ENCODE data around the gene POLR1E.

Gene POLR1E, protein sequence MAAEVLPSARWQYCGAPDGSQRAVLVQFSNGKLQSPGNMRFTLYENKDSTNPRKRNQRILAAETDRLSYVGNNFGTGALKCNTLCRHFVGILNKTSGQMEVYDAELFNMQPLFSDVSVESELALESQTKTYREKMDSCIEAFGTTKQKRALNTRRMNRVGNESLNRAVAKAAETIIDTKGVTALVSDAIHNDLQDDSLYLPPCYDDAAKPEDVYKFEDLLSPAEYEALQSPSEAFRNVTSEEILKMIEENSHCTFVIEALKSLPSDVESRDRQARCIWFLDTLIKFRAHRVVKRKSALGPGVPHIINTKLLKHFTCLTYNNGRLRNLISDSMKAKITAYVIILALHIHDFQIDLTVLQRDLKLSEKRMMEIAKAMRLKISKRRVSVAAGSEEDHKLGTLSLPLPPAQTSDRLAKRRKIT

DNA sequence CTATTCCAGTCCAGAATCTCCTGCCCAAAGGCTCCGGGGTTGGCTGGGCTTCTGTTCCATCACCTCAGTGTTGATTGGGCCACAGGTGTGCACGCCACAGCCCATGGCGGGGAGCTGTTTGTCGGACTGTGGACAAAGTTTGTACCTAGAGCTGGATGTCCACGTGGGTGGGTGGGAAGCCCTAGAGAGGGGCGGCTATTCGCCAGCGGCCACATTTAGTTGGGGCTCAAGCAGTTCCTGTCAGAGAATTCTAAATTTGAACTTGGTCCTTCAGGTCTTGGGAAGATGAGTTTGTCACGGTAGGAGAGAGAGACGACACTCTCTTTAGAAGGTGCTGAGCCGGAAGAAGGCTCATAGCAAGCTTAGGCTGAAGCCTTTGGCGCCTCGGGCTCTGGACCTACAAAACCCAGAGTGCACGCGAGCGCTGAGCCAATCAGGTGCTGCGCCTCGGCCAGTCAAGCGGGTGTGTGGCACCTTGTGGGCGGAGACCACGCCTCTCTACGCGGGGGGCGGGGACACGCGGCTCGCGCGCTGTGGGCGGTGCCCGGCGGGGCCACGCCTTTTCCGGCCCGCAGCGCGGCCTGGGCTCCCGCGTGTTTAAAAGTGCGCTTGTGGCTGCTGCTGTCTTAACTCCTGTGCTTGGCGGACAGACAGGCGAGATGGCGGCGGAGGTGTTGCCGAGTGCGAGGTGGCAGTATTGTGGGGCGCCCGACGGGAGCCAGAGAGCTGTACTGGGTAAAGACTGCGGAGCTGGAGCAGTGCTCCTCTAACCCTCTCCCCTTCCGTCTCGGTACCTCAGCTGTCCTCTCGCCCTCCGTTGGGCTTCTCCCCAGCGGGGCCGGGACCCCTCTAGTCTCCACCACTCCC, at the start of gene POLR1E:
Gene POLR1E, plus strand, starts transcription at position 560 of the 867 bp plus-strand sequence. Its CDS starts 100 bp downstream, at position 660.
- DNase-seq (ENCODE audit: low spot score) = peak; percentile 96

DNA sequence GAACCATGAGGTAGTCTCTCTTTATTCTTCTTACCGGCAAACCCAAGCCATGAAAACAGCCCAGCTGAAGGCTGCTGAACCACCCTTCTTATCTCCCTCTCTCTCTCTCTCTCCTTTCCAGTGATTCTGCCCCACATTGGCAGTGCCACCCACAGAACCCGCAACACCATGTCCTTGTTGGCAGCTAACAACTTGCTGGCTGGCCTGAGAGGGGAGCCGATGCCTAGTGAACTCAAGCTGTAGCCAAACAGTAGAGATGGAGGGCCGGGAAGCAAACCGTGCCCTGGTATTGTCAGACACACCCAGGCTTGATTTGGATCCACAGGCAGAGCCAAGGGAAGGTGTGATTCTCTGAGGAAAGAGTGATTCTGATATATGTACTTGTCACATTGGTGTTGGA, 49.2 kb upstream of the POLR1E start:
- no peak for DNase-seq (ENCODE audit: low spot score)

DNA sequence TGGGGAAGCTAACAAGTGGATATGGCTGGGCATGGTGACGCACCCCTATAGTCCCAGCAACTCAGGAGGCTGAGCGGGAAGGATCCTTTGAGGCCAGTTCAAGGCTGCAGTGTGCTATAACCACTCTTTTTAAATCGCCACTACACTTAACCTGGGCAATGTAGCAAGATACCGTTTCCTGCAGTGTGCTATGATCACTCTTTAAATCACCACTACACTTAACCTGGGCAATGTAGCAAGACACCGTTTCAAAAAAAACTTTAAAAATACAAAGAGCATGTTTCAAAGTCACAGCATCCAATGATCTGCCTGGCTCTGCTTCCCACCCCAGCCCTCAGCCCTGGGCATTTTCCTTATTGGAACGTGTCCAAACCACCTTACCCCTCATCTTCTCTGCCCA, 48.7 kb upstream of the POLR1E start:
- no peak for DNase-seq (ENCODE audit: low spot score)

DNA sequence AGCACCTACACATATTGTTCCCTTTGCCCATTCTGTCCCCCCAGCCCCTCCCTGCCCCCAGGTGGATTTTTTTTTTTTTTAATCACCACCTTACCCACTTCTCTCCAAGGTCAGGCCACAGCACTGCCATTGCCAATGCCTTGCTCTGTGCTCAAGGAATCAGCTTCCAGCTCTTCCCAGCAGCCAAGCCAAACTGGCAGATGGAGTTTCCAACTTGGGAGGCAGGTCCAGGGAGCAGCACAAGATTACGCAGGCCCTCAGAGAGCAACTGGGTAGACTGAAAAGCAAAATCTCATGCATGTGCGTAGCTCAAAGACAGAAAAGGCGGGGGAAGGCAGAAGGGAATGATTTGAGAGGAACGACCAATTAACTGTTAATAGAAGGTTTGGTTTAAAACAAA, 48.1 kb upstream of the POLR1E start:
- DNase-seq (ENCODE audit: low spot score) = no peak

DNA sequence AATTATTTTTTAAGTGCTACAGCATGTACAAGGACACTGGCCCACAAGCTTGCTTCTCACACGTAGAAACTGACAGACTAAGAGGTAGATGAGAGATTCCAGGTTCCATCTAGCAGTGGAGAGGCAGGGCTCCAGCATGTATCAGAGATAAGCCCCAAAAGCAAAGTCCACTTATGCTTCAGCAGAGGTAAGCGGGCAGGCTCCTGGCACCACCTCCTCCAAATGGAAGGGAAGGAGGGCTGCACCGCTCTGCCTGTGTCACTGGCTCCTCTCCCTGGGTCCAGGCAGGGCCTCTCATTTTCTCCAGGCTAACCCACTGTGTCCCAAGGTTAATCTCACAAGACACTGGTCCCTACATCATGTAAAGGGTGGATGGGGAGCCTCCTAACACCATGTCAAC, 47.4 kb upstream of the POLR1E start:
- DNase-seq (ENCODE audit: low spot score) = no peak

DNA sequence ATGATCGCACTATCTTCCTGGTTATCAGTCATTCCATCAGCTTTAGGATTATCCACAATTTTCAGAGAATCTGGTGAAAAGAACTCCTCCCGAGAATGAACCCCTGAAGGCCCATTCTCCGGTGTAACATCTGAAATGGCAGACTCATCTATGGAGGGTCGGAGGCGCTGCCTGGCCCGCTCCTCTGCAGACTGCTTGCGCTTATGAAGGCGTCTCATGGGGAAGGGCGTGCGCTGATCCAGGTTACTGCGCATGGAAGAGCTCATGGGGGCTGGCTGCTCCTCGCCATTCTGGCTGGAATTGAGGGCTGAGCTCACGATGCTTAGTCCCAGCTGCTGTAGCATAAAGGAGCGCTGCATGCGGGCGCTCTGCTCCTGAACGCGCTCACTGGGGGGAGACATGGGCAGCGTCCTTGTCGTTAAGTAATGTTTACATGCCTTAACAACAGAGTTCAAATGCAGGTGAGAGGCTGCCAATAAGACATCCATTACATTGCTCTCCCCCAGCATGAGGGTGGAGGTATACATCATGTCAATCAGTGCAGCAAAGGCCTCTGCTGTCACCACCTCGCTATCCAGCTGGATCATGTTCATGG, 43.9 kb upstream of the POLR1E start:
- DNase-seq (ENCODE audit: low spot score) = no peak

DNA sequence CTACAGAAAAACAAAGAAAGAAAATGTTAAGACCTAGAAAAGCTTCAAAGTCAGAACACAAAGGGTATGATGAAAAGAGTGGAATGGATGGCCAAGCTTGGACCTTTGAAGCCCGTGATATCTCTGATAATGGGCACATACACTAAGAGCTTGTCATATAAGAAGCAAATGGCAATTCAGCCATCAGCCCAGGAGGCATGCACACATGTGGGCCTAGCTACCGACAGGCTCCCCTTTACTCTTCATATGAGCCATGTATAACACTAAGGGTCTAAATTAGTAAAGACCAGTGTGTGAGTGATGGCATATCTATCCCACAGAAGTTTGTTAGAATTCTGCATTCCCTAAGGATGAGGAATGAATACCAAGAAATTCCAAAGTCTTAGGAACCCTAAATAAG, 43.2 kb upstream of the POLR1E start:
- no peak for DNase-seq (ENCODE audit: low spot score)

DNA sequence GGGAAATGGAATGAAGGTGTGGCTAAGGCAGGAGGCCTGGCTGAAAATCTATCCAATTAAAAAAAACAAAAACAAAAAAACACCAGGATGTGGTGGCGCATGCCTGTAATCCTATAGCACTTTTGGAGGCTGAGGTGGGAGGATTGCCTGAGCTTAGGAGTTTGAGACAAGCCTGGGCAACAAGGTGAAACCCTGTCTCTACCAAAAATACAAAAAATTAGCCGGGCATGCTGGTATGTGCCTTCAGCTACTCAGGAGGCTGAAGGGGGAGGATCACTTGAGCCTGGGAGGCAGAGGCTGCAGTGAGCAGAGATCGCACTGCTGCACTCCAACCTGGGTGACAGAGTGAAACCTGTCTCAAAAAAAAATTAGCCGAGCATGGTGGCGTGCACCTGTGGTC, 42.2 kb upstream of the POLR1E start:
- DNase-seq (ENCODE audit: low spot score) = no peak

DNA sequence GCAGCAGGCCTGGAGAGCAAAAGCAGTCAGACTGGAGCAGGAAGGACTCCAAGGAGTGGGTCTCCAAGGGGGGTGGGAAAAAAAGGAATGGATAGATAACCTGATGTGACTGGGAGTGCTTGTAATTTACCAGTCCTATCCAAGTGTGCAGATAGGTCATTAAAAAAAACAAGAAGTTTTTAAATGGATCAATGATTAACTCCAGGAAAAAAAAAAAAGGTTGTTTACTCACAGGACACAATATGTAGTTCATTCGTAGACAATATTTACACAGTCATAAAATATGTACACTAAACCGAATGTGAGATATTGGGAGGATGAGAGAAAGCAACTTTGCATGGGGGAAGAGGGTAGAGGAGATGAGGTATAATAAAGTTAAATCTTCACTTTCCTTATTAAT, 40.9 kb upstream of the POLR1E start:
- DNase-seq (ENCODE audit: low spot score) = no peak

DNA sequence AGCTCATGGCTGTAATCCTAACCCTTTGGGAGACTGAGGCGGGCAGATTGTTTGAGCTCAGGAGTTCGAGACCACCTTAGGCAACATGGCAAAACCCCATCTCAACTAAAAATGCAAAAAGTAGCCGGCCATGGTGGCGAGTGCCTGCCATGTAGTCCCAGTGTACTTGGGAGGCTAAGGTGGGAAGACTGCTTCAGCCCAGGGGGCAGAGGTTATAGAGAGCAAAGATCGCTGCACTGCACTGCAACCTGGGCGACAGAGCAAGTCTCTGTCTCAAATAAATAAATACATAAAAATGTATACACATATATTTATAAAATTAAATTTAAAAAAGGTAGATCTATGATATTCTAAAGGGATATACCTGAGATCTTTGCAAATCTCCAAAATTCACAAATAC, 39.9 kb upstream of the POLR1E start:
- DNase-seq (ENCODE audit: low spot score) = no peak

DNA sequence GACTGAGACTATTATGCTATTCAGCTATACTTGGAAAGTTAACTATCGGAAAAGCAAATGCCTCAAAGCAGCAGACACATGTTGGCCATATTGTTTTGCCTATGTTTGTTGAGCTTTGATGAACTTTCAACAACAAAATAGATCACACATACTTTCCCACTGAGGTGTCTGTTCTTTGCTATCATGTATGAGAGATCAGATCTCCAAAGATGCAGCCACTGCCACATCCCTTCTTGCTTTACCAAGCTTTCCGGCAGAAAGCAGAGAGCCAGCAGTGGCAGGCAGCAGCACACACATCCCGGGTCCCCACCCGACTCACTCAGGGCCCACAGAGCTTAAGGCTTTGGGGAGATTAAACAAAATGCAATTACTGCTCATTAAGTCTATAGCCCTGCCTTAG, 39.3 kb upstream of the POLR1E start:
- no peak for DNase-seq (ENCODE audit: low spot score)

DNA sequence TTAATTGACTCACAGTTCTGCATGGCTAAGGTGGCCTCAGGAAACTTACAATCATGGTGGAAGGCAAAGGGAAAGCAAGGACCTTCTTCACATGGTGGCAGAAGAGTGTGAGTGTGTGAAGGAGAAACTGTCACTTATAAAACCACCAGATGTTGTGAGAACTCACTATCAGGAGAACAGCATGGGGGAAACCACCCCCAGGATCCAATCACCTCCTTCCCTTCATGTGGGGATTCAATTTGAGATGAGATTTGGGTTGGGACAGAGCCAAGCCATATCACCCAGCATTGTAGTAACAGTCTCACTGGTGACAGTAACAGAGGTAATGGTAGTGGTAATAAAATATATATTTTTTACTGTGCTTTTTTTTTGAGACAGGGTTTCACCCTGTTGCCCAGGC, 38.6 kb upstream of the POLR1E start:
- DNase-seq (ENCODE audit: low spot score) = no peak

DNA sequence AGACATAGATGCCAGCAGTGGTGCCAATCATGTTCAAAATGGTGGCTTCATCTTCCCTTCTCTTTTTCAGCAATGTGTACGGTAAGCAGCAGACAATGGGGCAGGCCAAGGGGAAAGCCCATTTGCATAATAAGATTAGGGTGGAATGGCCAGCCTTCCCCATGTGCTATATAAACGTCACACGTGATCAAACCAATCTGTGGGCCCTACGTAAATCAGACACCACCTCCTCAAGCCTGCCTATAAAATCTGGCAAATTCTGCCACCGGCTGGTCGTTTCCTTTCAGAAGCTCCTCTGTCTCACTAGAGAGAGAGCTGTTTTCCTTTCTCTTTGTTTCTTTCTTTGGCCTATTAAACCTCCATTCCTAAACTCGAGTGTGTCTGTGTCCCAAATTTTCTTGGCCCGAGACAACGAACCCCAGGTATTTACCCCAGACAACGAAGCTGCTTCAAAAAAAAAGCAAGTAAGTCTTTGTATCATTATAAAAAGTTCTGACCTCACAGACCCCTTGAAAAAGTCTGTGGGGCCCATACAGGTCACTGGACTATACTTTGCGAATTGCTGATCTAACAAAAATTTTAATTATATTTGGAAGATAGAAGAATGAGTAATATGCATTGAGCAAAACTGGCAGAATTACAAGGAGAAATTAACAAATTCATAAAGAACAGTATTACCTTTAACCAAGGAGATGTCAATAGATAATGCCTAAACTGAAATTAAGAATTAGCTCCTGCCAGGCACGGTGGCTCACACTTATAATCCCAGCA, 35.7 kb upstream of the POLR1E start:
- no peak for DNase-seq (ENCODE audit: low spot score)

DNA sequence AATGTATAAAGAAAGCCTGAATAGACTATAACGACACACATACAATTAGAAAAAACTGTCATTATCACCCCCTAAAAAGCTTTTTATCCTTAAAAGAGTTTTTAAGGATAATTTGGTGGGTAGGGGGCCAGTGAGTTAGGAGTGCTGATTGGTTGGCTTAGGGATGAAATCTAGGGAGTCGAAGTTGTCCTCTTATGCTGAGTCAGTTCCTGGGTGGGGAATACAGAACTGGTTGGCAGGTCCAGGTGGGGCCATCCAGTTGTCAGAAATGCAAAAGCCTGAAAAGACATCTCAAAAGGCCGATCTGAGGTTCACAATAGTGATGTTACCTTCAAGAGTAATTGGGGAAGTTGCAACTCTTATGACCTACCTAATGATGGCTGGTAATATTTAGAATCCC, 34.1 kb upstream of the POLR1E start:
- DNase-seq (ENCODE audit: low spot score) = no peak

DNA sequence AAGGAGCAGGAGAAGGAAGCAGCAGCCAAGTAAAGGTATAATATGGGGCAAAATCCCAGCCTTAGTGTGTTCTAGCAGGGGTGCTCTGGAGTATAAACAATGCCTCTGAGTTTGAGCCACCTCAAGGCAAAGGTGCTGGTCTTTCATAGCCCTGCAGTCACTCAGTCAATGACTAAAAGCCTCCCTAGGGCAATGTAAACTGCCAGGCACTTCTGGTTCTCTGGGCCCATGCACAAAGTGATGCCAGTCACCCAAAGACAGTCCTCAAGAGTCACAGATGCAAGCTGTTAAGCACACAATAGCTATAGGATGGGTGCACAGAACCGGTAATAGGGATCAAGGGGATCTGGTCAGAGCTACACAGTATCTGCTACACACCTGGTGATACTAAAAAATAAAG, 33.1 kb upstream of the POLR1E start:
- no peak for DNase-seq (ENCODE audit: low spot score)

DNA sequence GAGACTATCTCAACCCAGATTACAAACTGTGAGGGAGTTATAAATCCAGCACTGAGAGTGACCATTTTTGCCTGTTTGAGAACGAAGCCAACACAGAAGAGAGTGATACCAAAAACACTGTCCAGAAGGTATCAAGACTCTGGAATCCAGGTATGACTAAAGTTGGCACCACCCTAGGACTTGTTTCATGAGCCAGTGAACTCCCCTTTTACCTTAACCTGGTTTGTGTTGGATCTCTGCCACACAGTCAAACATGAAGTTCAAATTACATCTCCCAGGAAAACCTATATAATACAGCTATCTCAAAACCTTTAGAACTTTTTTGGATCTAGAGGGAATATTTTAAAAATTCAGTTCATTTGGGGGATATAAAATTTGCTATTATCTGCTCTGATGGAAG, 31.9 kb upstream of the POLR1E start:
- DNase-seq (ENCODE audit: low spot score) = no peak

DNA sequence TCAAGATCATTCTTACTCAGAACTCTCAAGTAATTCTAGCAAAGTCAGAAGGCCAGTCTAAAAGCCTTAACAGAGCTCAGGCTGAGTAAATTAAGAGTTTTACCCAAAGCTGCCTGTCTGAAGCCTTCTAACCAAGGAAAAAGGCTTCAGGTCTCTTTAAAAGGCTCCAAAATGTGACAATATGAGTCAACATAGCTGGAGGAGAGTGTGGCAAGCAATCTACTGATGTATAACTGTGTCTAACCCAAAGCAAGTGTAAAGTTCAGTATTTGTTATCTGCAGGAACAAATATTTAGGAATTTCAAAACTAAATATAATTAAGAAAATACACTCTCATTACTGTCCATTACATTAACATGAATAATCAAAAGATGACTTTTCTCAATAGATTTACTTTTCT, 31.5 kb upstream of the POLR1E start:
- DNase-seq (ENCODE audit: low spot score) = no peak

DNA sequence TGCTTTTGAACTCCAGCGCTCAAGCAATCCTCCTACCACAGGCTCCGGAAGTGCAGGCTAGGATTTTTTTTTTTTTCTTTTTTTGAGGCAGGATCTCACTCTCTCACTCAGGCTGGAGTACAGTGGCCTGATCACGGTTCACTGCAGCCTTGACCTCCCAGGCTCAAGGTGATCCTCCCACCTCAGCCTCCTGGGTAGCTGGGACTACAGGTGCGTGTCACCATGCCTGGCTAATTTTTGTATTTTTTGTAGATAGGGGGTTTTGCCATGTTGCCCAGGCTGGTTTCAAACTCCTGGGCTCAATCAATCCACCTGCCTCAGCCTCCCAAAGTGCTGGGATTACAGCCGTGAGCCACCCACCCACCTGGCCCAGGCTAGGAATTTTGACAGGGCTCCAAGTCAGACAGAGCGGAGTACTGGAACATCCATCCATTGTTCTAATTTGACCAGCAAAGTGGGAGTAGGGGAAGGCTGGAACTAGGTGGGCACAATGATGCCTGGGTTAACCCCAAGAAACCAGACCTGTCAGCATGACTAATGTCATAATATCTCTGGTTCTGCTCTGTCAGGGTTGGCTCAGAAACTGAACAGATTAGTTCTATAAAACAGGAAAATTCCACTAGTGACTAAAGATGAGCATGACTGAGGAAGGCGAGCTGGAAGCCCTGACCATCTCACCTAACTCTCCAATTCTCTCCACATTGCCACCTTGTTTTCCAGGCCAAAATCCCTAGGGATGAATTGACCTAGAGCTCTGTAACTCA, 29.7 kb upstream of the POLR1E start:
- DNase-seq (ENCODE audit: low spot score) = no peak

DNA sequence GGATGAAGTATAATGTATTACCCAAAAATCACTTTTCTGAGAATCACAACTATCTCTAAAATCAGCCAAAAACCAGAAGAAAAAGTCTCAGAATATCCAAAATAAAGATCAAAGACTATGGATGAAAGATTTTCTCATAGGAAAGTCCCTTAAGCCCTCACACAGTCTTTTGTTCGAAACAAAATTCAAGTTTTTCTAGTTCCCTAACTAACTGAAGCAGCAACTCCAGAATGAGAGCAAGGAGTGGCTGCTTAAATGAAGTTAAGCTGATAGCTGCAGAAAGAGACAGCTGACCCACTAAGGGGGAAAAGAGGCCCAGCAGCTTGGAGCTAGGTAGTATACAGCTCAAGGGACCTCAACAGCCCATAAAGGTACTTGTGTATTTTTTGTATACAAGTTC, 28.9 kb upstream of the POLR1E start:
- DNase-seq (ENCODE audit: low spot score) = no peak

DNA sequence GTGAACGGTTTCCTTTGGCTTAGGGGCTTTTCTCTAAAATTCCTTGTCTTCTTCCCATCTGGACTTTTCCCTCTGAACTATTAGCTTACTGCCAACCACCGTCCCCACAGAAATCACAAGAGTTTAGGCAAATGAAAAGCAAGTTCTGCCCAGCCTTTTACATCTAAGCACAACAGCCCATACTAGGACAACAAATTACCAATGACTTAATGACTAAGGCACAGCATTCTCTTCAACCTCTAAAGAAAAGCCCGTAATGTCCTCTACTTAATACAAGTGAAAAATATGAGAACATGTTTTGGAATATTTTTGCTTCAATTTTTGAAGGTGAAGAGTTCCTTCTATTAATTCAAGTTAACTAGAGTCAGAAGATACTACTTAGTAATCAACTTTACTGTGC, 21.7 kb upstream of the POLR1E start:
- DNase-seq (ENCODE audit: low spot score) = no peak
